ENCODE measurements around the gene RBBP8NL.
"Not testable (repeated sequence)": the region's sequence is repeated elsewhere in the genome, so short reads cannot be mapped to it uniquely, and the experiment has no call there.

Gene RBBP8NL

DNA sequence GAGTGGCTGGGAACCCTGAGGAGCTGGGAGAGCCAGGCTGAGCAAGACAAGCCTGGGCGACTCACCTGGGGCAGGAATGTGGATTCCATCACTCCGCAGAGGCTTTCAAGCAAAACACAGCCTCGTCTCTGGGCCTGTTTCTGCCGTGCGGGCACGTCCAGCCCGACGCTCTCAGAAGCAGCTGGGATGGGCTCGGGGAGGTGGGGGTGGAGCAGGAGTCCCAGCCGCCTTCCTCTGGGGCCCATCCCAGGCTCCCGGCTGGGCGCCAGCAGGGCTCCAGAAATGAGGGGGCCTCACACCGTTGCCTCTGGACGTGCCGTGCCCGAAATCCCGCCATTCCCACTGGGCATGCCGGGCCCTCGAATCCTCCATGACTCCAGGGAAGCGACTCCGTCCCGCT is 49.1 kb downstream of the RBBP8NL start:
- TF ChIP-seq, protein P1, sequence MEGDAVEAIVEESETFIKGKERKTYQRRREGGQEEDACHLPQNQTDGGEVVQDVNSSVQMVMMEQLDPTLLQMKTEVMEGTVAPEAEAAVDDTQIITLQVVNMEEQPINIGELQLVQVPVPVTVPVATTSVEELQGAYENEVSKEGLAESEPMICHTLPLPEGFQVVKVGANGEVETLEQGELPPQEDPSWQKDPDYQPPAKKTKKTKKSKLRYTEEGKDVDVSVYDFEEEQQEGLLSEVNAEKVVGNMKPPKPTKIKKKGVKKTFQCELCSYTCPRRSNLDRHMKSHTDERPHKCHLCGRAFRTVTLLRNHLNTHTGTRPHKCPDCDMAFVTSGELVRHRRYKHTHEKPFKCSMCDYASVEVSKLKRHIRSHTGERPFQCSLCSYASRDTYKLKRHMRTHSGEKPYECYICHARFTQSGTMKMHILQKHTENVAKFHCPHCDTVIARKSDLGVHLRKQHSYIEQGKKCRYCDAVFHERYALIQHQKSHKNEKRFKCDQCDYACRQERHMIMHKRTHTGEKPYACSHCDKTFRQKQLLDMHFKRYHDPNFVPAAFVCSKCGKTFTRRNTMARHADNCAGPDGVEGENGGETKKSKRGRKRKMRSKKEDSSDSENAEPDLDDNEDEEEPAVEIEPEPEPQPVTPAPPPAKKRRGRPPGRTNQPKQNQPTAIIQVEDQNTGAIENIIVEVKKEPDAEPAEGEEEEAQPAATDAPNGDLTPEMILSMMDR (IDR thresholded peaks at IDR 0.05; ENCODE audit: borderline replicate concordance, insufficient read depth, low read depth, low read length), result no peak
- no peak overlapping the region for H3K4me3 ChIP-seq (ENCODE audit: low read depth, low read length)

DNA sequence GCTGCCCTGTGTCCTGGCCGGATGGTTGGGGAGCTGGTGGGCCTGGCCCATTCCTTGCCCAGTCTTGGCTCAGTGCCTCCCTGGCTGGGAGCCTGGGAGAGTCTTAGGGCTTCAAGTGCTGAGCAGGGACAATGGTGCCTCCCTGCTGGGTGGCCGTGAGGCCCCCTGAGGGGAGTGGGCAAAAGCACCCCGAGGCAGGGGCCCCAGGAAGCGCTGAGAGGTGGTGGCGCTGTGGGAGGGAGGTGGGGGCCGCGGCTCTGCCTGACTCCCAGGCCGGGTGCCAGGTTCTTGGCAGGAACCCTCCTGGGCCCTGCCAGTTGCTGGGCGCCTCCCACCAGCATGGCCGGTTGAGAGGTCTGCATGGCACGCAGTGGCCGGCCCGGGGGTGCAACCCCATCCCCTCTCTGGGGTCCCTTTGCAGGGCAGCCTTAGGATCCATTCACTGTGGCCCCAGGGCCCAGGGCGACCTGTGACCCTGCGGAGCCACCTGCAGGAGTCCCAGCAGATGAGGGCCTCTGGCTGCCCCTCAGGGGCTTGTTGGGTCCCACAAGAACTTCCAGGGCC is 49.6 kb downstream of the RBBP8NL start:
- no peak overlapping the region for H3K4me3 ChIP-seq (ENCODE audit: low read depth, low read length)
- TF ChIP-seq, protein P1 (IDR thresholded peaks at IDR 0.05; ENCODE audit: borderline replicate concordance, insufficient read depth, low read depth, low read length), result no peak

DNA sequence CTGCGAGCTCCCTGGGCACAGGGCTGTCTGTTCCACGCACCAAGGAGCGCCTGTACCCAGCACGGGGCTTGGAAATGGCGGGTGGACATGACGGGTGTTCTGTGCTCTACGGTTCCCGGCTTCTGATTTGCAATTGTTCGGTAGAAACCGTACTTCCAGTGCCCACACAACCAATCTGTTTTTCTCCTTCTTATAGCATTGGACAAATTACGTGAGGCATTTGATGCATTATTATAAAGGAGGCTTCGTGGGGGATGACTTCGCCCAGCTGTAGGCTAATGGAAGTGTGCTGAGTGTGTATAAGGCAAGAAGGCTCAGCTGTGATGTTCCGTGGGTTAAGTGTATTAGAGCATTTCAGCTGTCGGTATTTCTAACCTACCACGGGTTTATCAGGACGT is 50.3 kb downstream of the RBBP8NL start:
- H3K4me3 ChIP-seq (ENCODE audit: low read depth, low read length), result no peak overlapping the region
- TF ChIP-seq, protein P1 (IDR thresholded peaks at IDR 0.05; ENCODE audit: borderline replicate concordance, insufficient read depth, low read depth, low read length), result no peak

DNA sequence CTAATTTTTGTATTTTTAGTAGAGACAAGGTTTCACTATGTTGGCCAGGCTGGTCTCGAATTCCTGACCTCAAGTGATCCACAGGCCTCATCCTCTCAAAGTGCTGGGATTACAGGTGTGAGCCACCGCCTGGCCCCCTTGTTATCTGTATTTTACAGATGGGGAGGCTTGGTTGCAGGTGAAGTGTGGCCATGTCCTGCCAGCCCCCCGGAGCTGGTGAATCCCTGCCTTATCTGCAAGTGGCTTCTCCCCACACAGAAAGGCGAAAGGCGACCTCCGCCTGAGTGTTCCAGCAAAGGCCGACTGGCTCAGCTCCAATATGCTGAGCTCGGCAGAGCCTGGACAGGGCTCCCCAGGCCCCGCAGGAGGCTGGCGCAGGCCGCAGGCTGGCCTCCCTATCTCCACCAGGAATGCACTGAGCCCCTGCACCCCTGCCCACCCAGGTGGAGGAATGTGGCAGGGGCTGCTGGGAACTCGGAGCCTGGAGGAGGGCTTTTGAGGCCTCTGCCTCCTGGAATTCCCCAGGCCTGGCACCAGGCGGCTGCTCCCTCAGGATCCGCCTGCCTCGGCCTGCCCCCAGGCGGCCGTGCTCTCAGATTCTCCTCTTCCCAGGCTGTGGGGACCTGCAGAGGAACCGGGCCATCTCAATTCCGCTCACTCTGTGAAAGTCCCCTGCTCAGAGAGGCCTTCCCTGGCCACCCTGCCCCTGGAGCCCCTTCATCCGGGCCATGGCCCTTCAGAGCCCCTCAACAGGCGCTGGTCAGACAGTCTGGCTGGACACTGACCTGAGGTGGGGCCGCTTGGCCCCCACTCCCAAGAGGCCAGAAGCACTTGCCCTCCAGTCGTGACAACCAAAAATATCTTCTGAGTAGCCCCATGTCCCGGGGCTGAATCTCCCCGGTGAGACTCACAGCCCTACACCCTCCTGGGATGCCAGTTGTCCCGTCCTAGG is 51.0 kb downstream of the RBBP8NL start:
- no peak overlapping the region for H3K4me3 ChIP-seq (ENCODE audit: low read depth, low read length)
- TF ChIP-seq, protein P1 (IDR thresholded peaks at IDR 0.05; ENCODE audit: borderline replicate concordance, insufficient read depth, low read depth, low read length), result no peak

DNA sequence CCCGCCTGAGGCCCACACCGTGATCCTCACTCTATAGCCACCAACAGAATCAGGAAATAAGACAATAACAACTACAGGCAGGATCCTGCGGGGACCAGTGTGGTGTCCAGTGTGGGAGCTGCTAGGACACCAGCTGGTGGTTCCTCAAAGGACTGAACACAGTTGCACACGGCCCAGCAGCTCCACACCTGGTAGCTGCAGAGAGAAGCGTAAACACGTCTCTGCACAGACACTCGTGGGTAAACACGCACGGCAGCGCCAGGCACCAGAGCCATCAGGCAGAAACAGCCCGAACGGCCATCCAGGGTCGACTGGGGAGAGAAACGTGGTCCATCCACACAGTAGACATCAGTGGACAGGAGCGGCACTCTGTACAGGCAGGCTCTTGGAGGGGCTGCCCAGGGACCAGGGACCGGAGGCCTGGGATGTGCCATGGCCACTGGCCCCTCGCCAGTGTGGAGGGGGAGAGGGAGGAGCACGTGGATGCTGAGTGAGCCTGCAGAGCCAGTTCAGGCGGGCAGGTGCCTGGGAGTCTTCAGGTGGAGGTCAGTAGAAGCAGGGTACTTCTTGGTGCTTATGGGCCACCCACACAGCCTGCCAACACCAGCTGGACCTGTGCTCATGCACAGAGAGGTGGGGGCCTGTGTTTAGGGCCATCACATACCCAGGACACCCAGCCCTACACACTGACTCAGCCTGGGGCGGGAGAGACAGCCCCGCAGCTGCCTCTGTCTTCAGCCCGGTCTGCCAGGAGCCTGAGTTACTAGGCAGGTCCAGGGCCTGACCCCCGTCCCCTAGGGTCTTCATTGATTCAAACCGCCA is 52.8 kb downstream of the RBBP8NL start:
- TF ChIP-seq, protein P1 (IDR thresholded peaks at IDR 0.05; ENCODE audit: borderline replicate concordance, insufficient read depth, low read depth, low read length), result no peak
- H3K4me3 ChIP-seq (ENCODE audit: low read depth, low read length), result no peak overlapping the region

DNA sequence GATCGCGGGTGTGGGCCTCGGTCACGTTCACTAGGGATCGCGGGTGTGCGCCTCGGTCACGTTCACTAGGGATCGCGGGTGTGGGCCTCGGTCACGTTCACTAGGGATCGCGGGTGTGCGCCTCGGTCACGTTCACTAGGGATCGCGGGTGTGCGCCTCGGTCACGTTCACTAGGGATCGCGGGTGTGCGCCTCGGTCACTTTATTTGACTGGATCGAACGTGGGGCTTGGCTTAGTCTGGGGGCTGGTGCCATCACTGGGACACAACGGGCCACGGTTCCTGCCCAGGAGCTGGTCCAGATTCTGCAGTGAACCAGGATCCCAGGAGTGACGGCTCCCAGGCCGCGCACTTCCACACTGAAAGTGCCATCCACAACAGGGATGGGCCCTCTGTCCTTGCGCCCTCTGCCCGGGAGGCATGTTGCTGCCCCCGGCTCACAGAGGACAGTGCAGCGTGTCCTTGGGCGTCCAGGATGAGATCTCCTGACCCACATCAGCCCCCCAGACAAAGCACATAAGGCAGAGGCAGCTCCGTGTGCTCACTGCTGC is 53.6 kb downstream of the RBBP8NL start:
- not testable (repeated sequence) for H3K4me3 ChIP-seq (ENCODE audit: low read depth, low read length)

Data from GM12875 (cell line).